Stimulated activated naive CD4-positive, alpha-beta T cell treated with Interleukin-2 at 50 U/mL for 16 hours (primary cell): Measurements from ENCODE around the gene ABCC11.
A peak's percentile ranks its signal among the peaks of the same experiment; 100 is the strongest.

ENCODE experiments used
- DNase-seq: peaks from one replicate; lab custom pipeline; 2025; lab: John Stamatoyannopoulos, UW

ABCC11 gene

GRCh38 chr16:48129926-48130325, 117.4 kb downstream of the ABCC11 start:
- no peak for DNase-seq

- no peak for DNase-seq
Observed at GRCh38 chr16:48128769-48129168, 118.6 kb downstream of the ABCC11 start.

DNA sequence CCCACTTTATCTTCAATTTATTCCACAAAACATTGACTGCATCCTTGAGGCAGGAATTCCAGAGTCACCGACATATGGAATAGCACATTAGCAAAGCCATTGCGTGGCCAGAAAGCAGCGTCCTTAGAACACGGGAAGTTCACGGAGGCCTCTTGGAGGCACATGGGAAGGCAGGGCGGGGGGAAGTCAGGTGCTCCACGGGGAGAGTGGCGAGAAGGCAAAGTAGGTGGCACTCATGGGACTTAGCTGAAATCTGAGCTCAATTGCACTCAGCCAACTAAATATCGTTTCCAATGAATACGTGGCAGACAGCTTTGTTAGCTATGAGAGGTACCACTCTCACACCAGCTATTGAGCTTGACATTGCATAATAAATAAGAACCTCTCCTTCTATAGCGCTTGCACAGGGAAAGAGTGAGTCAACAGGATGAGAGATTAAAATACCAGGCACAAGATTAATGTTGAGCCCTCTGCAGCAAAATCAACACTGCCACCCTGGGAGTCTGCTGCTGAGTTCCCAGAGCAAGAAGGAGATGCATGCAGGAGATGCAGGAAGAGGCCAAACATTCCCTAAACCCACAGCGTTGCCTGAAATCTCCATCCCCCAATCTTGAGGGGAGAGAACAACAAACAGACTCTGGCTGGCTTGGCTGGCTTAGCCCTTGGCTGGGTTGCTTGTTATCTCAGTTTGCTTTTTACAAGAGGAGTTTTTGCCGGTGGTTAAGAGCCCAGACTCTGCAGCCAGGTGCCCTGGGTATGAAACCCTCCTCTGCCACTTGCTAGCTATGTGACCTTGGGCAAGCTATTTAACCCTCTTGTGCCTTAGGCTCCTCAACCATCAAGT, 120.3 kb downstream of the ABCC11 start:
- DNase-seq: no peak

GRCh38 chr16:48125888-48126287, 121.5 kb downstream of the ABCC11 start:
- DNase-seq: no peak

GRCh38 chr16:48124266-48124665, 123.1 kb downstream of the ABCC11 start:
- no peak for DNase-seq

DNA sequence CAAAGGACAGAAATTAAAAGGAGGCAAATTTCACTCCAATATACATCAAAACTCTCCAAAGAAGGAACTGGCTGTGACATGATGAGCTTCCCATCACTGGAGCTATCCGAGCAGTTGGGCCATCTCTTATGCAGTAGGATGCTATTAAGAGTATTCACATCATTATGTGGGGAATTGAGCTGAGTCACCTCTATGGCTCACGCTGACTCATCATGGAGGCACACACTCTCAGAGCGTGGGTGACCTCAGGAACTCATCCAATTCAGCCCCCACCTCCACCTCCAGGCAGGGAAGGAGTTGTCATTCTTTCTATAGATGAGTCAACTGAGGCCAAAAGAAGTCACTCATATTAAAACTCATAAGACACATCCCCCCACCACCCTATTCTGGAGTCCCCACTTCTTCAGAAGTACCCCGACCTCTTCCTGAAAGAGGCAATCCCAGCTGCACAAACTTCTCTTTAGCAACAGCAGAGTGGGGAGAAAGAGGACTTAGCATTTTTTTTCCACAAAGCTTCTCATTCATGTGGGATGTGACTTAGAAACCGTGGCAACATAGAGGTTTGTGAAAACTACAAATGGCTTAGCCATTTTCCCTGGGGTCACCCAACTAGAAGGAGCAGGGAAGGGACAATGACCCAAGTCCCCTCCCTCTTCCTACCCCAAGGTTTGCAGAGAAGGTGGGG, 124.1 kb downstream of the ABCC11 start:
- peak; percentile 69 for DNase-seq

GRCh38 chr16:48121276-48121675, 126.1 kb downstream of the ABCC11 start:
- DNase-seq: no peak

- no peak for DNase-seq
Observed at GRCh38 chr16:48118841-48119240, 128.5 kb downstream of the ABCC11 start.

GRCh38 chr16:48117217-48118105, 129.9 kb downstream of the ABCC11 start:
- DNase-seq: peak; percentile 35
